Upper lobe of left lung (tissue), 6 donors: ENCODE results near the gene RIMBP2. TPM values are rescaled to one million over a fixed set of nuclear protein-coding genes. Genes with fewer than 3 reads are reported as not detected.
"Not testable (repeated sequence)": the region's sequence is repeated elsewhere in the genome, so short reads cannot be mapped to it uniquely, and the experiment has no call there.

Experiments used
- ATAC-seq, 2 donors: fragments of 200-7000 bp; cut with Tn5 transposase; one replicate each; pipeline ENCODE4 v1.9.1; 2022; ENCODE audit warnings: mild to moderate bottlenecking in 2 of 2, moderate library complexity in 2 of 2; ENCODE audit not compliant: low FRiP score in 2 of 2
- DNase-seq, 2 donors: peaks; one replicate each; pipeline ENCODE4 v3.0.0-alpha.2; 2019 to 2020
- H3K27ac ChIP-seq, 4 donors: fragments of 200-600 bp; sonication (generic); one replicate each; pipeline ENCODE4 v1.5.1; 2016 to 2019
- H3K27me3 ChIP-seq, 4 donors: fragments of 200-600 bp; sonication (generic); one replicate each; pipeline ENCODE4 v1.5.1; 2017 to 2019
- H3K36me3 ChIP-seq, 4 donors: fragments of 200-600 bp; sonication (generic); one replicate each; pipeline ENCODE4 v1.5.1; 2016 to 2019
- H3K4me1 ChIP-seq, 4 donors: fragments of 200-600 bp; sonication (generic); one replicate each; pipeline ENCODE4 v1.5.1; 2018 to 2019
- H3K4me3 ChIP-seq, 4 donors: fragments of 200-600 bp; sonication (generic); one replicate each; pipeline ENCODE4 v1.5.1; 2017 to 2019; ENCODE audit warnings: mild to moderate bottlenecking in 2 of 4, moderate library complexity in 1 of 4
- H3K9me3 ChIP-seq, 4 donors: fragments of 200-600 bp; sonication (generic); one replicate each; pipeline ENCODE4 v1.5.1; 2018 to 2019
- CTCF ChIP-seq, 6 experiments: fragments of 450-650 bp in 4 of 6; fragments of 200-600 bp in 2 of 6; sonication (generic) in 2 of 6; IDR thresholded peaks; one replicate each; pipeline ENCODE4 v1.5.1; 2016 to 2019; ENCODE audit warnings: antibody characterized with exemption in 6 of 6
- EP300 ChIP-seq, 4 donors: sonication (generic); formaldehyde crosslinking; IDR thresholded peaks; one replicate each; pipeline ENCODE4 v1.5.1; 2017; ENCODE audit warnings: antibody characterized with exemption in 4 of 4, control low read depth in 2 of 4
- POLR2A ChIP-seq, 4 donors: fragments of 450-650 bp; IDR thresholded peaks; one replicate each; pipeline ENCODE4 v1.5.1; 2016 to 2017; ENCODE audit warnings: antibody characterized with exemption in 4 of 4, mild to moderate bottlenecking in 2 of 4
- POLR2AphosphoS5 ChIP-seq, 2 donors: sonication (generic); formaldehyde crosslinking; IDR thresholded peaks; one replicate each; pipeline ENCODE4 v1.5.1; 2017; ENCODE audit warnings: antibody characterized with exemption in 2 of 2
- WGBS, 2 donors: methylation state at CpG; one replicate each; pipeline ENCODE4 v1.1.5; 2017 to 2018; 5-methylcytosine and 5-hydroxymethylcytosine counted together
- total RNA-seq, 6 donors: library from RNA; depleted of rRNA in 4 of 6; stranded (reverse); fragments of >200 nt in 4 of 6; gene quantifications; one replicate each; pipeline versions ENCODE4 v1.1.0 to v1.2.1, GENCODE V29; 2016 to 2021
- donor health status: DM: no; HTN: no; CAD: no; lungs with moderate emphysema.
- donor health status: DM: no; HTN: yes; CAD: no; lungs with severe emphysema.

RIMBP2 gene
- total RNA-seq, 6 donors from 2014 or later, result 0.23 to 3.9 (median 0.44) TPM; not detected in 1

DNA sequence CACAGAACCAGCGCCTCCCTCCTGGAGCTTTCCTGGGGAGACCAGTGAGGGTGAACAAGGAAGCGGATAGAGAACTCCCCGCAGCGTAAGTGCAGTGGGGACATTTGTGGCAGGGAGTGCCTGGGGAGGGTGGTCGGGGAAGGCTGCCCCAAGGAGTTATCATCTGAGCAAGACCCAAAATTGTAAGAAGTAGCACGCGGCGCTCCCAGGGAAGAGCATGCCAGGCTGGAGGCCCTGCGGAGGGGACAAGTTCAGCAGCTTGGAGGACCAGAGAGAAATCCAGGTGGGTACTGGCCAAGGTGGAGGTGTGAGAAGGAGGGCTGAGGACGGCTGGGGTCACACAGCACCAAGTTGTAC, 46.2 kb upstream of the RIMBP2 start:
- TF ChIP-seq POLR2AphosphoS5 (IDR thresholded peaks at IDR 0.05), result no peak
- no peak for TF ChIP-seq CTCF (IDR thresholded peaks at IDR 0.05)
- no peak for TF ChIP-seq POLR2A (IDR thresholded peaks at IDR 0.05)
- no peak for TF ChIP-seq EP300 (IDR thresholded peaks at IDR 0.05)
- Histone ChIP-seq H3K27me3 (peaks cover 0 to 4% (median 2%) of the 10 kb centered on the region in 4 donors), H3K36me3 (no peaks in the 10 kb centered on the region), H3K9me3 (no peaks in the 10 kb centered on the region), H3K27ac (no peak overlapping the region), H3K4me3 (no peak overlapping the region), H3K4me1 (peaks cover 0 to 4% (median 0%) of the 10 kb centered on the region in 4 donors)
- DNase-seq (no peak), ATAC-seq (no peak)
- WGBS, 2 donors, result 53 to 70% methylated on average over 10 of the region's 10 CpGs

DNA sequence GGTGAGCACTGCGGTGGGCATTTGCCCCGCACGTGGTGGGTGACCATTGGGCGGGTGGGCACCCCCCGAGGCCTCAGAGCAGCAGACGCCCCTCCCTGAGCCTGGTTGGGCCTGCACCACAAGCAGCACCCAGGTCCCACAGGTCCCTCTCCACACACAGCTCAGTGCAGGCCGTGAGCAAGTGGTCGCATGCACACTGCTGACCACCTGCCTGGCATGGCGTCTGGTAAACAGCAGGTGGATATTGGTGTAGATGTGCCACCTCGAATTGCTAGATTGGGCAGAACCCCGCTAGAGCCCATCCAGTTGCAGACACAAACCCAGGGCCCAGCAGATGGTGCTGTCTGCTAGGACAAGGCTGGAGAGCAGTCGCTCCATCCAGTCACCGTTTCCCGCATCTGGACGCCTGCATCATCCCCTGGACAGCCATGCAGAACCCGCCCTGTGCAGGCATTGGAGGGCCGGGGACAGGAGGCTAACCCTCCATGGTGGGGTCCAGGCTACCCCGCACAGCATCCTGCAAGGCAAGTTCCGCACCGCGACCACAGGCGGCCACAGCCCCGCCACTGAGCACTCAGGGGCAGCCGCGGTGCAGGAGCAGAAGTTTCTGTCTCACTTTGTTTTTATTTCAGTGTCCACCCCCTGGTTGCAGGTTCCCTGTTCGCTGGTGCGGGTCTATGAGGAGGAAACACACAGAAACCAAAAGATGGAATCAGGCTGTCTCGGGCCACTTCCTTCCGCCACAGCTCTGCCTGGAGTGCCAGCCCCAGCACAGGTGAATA, 45.6 kb upstream of the RIMBP2 start:
- Histone ChIP-seq H3K27ac (no peak overlapping the region), H3K9me3 (no peaks in the 10 kb centered on the region), H3K4me3 (no peak overlapping the region), H3K36me3 (no peaks in the 10 kb centered on the region), H3K27me3 (peaks cover 0 to 4% (median 2%) of the 10 kb centered on the region in 4 donors), H3K4me1 (peaks cover 0 to 4% (median 0%) of the 10 kb centered on the region in 4 donors)
- ATAC-seq (peak; percentile 28 to 37), DNase-seq (no peak)
- no peak for TF ChIP-seq EP300 (IDR thresholded peaks at IDR 0.05)
- peak in 2 of 6 experiments; percentile 17 to 34 for TF ChIP-seq CTCF (IDR thresholded peaks at IDR 0.05)
- WGBS, 2 donors, result 33 to 53% methylated on average over 12 to 26 of the region's 29 CpGs

DNA sequence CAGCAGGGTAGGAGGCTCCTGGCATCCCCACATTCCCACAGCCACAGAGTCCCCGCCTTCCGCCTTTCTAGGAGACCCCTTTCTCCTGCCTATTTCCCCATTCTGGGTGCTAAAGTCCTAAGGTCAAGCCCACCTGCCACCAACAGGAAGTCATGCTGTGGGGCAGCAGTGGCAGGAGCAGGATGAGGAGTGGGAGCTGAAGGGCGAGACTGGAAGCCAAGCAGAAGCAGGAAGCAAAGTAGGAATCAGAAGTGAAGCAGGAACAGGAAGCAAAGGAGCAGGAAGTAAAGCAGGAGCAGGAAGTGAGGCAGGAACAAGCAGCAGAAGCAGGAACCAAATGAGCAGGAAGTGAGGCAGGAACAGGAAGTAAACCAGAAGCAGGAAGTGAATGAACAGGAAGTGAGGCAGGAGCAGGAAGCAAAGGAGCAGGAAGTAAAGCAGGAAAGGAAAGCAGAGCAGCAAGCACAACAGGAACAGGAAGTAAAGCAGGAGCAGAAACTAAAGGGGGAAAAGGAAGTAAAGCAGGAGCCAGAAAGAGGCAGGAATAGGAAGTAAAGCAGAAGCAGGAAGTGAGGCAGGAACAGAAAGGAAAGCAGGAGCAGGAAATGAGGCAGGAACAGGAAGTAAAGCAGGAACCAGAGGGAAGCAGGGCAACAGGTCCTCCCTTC, 38.3 kb upstream of the RIMBP2 start:
- H3K4me3 ChIP-seq, result no peak overlapping the region
- WGBS, 2 donors, result 85 to 90% methylated on average over 3 of the region's 3 CpGs
- no peak for ATAC-seq
- H3K27me3 ChIP-seq, result no peaks in the 10 kb centered on the region
- no peak for DNase-seq
- H3K9me3 ChIP-seq, result peaks cover 0 to 6% (median 0%) of the 10 kb centered on the region in 4 donors
- no peak overlapping the region for H3K27ac ChIP-seq
- no peaks in the 10 kb centered on the region for H3K4me1 ChIP-seq
- no peaks in the 10 kb centered on the region for H3K36me3 ChIP-seq
- TF ChIP-seq POLR2AphosphoS5 (IDR thresholded peaks at IDR 0.05) (no peak), CTCF (IDR thresholded peaks at IDR 0.05) (no peak), POLR2A (IDR thresholded peaks at IDR 0.05) (no peak), EP300 (IDR thresholded peaks at IDR 0.05) (no peak)

- no peaks in the 10 kb centered on the region for H3K27me3 ChIP-seq
Measured at GRCh38 chr12:130752692-130753230, 36.7 kb upstream of the RIMBP2 start.

GRCh38 chr12:130752037-130752436, 35.9 kb upstream of the RIMBP2 start:
- not testable (repeated sequence) for H3K27ac ChIP-seq, DNase-seq, H3K4me1 ChIP-seq, ATAC-seq, H3K4me3 ChIP-seq, H3K9me3 ChIP-seq, H3K36me3 ChIP-seq, H3K27me3 ChIP-seq
- 82 to 93% methylated on average over 11 of the region's 11 CpGs for WGBS, 2 donors

More at GRCh38 chr12:130752692-130753230, 36.7 kb upstream of the RIMBP2 start:
- DNase-seq (no peak), ATAC-seq (no peak)
- no peak overlapping the region for H3K27ac ChIP-seq
- no peak overlapping the region for H3K4me3 ChIP-seq
- no peaks in the 10 kb centered on the region for H3K36me3 ChIP-seq
- H3K9me3 ChIP-seq, result peaks cover 0 to 6% (median 0%) of the 10 kb centered on the region in 4 donors
- peaks cover 0 to 6% (median 0%) of the 10 kb centered on the region in 4 donors for H3K4me1 ChIP-seq
- TF ChIP-seq POLR2AphosphoS5 (IDR thresholded peaks at IDR 0.05) (no peak), POLR2A (IDR thresholded peaks at IDR 0.05) (no peak), CTCF (IDR thresholded peaks at IDR 0.05) (no peak), EP300 (IDR thresholded peaks at IDR 0.05) (no peak)
- WGBS, 2 donors, result 57 to 61% methylated on average over 17 to 20 of the region's 20 CpGs
